ENCODE measurements around the gene C19orf33. TPM values are rescaled to one million over a fixed set of nuclear protein-coding genes. Genes with fewer than 3 reads are reported as not detected.
A peak's percentile ranks its signal among the peaks of the same experiment; 100 is the strongest.
"Not testable (repeated sequence)": the region's sequence is repeated elsewhere in the genome, so short reads cannot be mapped to it uniquely, and the experiment has no call there.

C19orf33 gene
- 51.9 and 85.9 TPM in 2 replicates for total RNA-seq (2014; rRNA removed; shearing (Covaris generic))
- 50.0 and 63.2 TPM in 2 replicates for polyA plus RNA-seq (2015; cell fraction: cytosol; rRNA removed)
- 18.5 and 19.2 TPM in 2 replicates for polyA plus RNA-seq (2015; cell fraction: nucleus; rRNA removed)

- peak; percentile 70 for DNase-seq (ENCODE audit: low read depth)
These were observed at the start of gene C19orf33 for GRCh38 chr19:38303517-38304351. Gene C19orf33, plus strand, starts transcription at chr19:38304251. Its CDS starts 11 bp downstream, at chr19:38304262.

- no peak for DNase-seq (ENCODE audit: low read depth)
These were observed 48.6 kb upstream of the C19orf33 start for GRCh38 chr19:38255383-38256014.

- not testable (repeated sequence) for DNase-seq (ENCODE audit: low read depth)
These were observed 42.1 kb upstream of the C19orf33 start for GRCh38 chr19:38261942-38262341.

- DNase-seq (ENCODE audit: low read depth) = no peak
These were observed 41.3 kb upstream of the C19orf33 start for GRCh38 chr19:38262585-38263268.

GRCh38 chr19:38263689-38264485, 40.2 kb upstream of the C19orf33 start:
- no peak for DNase-seq (ENCODE audit: low read depth)

GRCh38 chr19:38264486-38265212, 39.4 kb upstream of the C19orf33 start, which contains the start of gene SPINT2:
Gene SPINT2, plus strand, starts transcription at chr19:38264573. Its CDS starts 320 bp downstream, at chr19:38264893.
- no peak for DNase-seq (ENCODE audit: low read depth)

GRCh38 chr19:38265213-38265861, 38.7 kb upstream of the C19orf33 start:
- no peak for DNase-seq (ENCODE audit: low read depth)

- DNase-seq (ENCODE audit: low read depth) = no peak
These were observed 38.1 kb upstream of the C19orf33 start for GRCh38 chr19:38265921-38266429.

- peak; percentile 65 for DNase-seq (ENCODE audit: low read depth)
These were observed 37.0 kb upstream of the C19orf33 start for GRCh38 chr19:38266981-38267597.

GRCh38 chr19:38267761-38268483, 36.1 kb upstream of the C19orf33 start:
- no peak for DNase-seq (ENCODE audit: low read depth)

- no peak for DNase-seq (ENCODE audit: low read depth)
These were observed 35.5 kb upstream of the C19orf33 start for GRCh38 chr19:38268539-38268938.

GRCh38 chr19:38270587-38271167, 33.4 kb upstream of the C19orf33 start:
- DNase-seq (ENCODE audit: low read depth) = peak; percentile 47

GRCh38 chr19:38273499-38273898, 30.6 kb upstream of the C19orf33 start:
- no peak for DNase-seq (ENCODE audit: low read depth)

- DNase-seq (ENCODE audit: low read depth) = no peak
These were observed 29.3 kb upstream of the C19orf33 start for GRCh38 chr19:38274739-38275138.

GRCh38 chr19:38276942-38277517, 27.0 kb upstream of the C19orf33 start:
- DNase-seq (ENCODE audit: low read depth) = no peak

GRCh38 chr19:38277549-38277948, 26.5 kb upstream of the C19orf33 start:
- DNase-seq (ENCODE audit: low read depth) = no peak

- DNase-seq (ENCODE audit: low read depth) = no peak
These were observed 25.9 kb upstream of the C19orf33 start for GRCh38 chr19:38277969-38278680.
